ENCODE results near the gene UBL4A. TPM values are rescaled to one million over a fixed set of nuclear protein-coding genes. Genes with fewer than 3 reads are reported as not detected.

The UBL4A gene
- total RNA-seq: 10 to 100 TPM; 54.6 to 61.0 TPM

DNA sequence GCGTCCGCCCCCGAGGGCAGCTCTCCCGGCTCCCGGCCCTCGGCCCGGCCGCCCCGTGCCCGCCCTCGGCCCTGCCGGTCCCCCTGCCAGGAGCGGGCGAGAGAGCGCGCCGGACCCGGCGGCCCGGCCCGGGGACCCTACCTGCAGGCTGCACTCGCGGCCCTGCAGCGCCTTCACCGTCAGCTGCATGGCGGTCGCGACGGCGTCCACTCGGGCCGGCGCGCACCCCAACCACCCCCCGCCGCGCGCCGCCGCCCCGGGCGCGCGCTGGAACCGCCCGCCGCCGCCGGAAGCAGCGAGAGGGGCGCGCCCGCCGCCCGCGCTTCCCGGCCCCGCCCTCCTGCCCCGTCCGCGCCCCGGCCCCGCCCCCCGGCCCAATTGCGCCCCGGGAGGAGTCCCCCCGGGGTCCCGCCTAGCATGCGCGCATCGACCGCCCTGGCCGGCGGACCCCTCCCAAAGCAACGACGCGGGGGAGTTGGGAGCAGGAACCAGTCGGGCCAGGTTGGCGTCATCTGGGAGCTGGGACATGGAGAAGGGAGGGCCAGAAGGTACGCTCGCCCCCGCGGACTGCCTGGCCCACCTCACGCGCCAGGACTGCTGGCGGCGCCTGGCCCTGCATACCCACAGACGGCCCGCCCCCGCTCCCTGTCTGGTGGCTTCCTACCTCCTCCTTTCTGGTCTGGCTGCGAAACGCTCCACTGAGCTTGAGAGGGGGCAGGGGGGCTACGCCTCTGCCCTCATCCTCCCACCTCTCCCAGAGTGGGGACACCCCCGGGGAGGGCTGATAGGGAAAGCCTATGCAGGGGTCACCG is at the start of gene UBL4A:
UBL4A (minus strand) TSS at position 220 of the 812 bp plus-strand sequence; CDS start at position 189, 31 bp downstream.
- Histone ChIP-seq H3K4me3 (peak within 1 kb of the TSS; percentile 58 to 68), H3K27ac (peak within 1 kb of the TSS; percentile 82 to 86)
- TF ChIP-seq, protein P1, sequence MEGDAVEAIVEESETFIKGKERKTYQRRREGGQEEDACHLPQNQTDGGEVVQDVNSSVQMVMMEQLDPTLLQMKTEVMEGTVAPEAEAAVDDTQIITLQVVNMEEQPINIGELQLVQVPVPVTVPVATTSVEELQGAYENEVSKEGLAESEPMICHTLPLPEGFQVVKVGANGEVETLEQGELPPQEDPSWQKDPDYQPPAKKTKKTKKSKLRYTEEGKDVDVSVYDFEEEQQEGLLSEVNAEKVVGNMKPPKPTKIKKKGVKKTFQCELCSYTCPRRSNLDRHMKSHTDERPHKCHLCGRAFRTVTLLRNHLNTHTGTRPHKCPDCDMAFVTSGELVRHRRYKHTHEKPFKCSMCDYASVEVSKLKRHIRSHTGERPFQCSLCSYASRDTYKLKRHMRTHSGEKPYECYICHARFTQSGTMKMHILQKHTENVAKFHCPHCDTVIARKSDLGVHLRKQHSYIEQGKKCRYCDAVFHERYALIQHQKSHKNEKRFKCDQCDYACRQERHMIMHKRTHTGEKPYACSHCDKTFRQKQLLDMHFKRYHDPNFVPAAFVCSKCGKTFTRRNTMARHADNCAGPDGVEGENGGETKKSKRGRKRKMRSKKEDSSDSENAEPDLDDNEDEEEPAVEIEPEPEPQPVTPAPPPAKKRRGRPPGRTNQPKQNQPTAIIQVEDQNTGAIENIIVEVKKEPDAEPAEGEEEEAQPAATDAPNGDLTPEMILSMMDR (IDR thresholded peaks at IDR 0.05): no peak

GRCh38 chrX:154535892-154536291 is 49.5 kb upstream of the UBL4A start:
- Histone ChIP-seq H3K27me3 (no peaks in the 10 kb centered on the region), H3K27ac (no peak overlapping the region), H3K36me3 (peaks cover 10% of the 10 kb centered on the region), H3K4me1 (peaks cover 0 to 7% of the 10 kb centered on the region in 2 donors), H3K9me3 (no peaks in the 10 kb centered on the region), H3K4me3 (no peak overlapping the region)
- no peak for DNase-seq (ENCODE audit: low spot score)
- TF ChIP-seq, protein P1 (IDR thresholded peaks at IDR 0.05): no peak

More for the DNA sequence above, at the start of gene UBL4A:
- no peaks in the 10 kb centered on the region for H3K36me3 ChIP-seq
- peaks cover 0 to 19% of the 10 kb centered on the region in 2 donors for H3K4me1 ChIP-seq
- H3K9me3 ChIP-seq: no peaks in the 10 kb centered on the region
- H3K27me3 ChIP-seq: no peaks in the 10 kb centered on the region
- DNase-seq (ENCODE audit: low spot score): no peak

DNA sequence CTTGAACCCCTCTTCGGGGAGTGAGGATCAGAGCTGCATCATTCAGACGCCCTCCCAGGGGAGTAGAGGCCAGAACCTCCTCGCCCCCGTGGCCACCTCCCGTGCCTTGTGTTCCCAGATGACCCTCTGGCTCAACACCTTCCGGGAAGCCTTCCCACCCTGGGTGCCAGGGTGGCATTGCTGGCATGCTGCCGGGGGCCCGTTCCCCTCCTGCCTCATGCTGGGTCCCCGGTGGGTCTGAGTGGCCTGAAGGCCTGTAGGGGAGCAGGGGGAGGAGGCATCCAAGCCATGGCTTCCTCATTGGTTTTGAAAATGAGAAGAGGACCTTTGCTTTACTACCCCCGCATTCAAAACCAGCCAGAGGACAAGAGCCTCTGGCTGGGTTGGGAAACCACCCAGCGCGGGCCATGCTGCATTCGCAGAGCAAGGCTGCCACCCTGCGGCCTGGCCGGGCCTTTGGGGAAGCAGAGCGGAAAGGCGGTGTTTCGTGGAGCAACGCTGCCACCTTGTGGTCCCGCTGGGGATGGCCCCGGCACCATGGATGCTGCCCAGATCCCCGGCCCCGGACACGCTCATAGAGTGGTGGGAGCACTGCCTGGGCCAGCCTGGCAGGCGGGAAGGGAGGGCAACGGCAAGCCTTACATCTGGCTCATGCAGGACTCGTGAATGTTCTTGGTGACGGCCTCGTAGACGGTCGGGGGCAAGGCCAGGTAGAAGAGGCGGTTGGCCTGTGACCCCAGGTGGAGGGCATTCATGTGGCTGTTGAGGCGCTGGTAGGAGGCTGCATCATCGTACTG is 48.3 kb upstream of the UBL4A start:
- TF ChIP-seq, protein P1 (IDR thresholded peaks at IDR 0.05): peak; percentile 96 to 100
- Histone ChIP-seq H3K9me3 (no peaks in the 10 kb centered on the region), H3K4me3 (no peak overlapping the region), H3K27me3 (no peaks in the 10 kb centered on the region), H3K4me1 (peaks cover 0 to 6% of the 10 kb centered on the region in 2 donors), H3K36me3 (peaks cover 10% of the 10 kb centered on the region), H3K27ac (peak overlapping the region; percentile 49 to 55)
- DNase-seq (ENCODE audit: low spot score): peak; percentile 90

- Histone ChIP-seq H3K27me3 (no peaks in the 10 kb centered on the region), H3K4me3 (no peak overlapping the region), H3K4me1 (peaks cover 0 to 6% of the 10 kb centered on the region in 2 donors), H3K36me3 (peaks cover 10% of the 10 kb centered on the region), H3K27ac (no peak overlapping the region), H3K9me3 (no peaks in the 10 kb centered on the region)
- TF ChIP-seq, protein P1 (IDR thresholded peaks at IDR 0.05): no peak
- no peak for DNase-seq (ENCODE audit: low spot score)
Measured at GRCh38 chrX:154532690-154533089, 46.3 kb upstream of the UBL4A start.

DNA sequence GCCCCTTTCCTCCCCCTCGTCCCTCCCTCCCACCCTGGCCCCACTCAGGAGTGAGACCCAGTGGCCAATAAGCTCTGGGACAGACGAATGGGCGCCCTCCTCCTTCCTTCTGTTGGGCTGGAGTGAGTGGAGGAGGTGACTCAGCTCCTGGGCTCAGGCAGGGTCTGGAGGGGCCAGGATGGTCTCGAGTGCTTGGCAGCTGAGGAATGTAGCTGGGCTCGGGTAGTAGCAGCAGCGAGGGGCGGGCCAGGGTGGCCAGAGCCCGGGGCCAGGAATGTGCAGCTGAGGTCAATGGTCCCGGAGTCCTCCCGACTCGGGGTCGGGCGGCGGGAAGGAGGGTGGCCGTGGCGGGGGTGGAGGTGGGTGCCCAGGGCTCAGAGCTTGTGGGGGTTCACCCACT is 45.2 kb upstream of the UBL4A start:
- Histone ChIP-seq H3K27me3 (no peaks in the 10 kb centered on the region), H3K9me3 (no peaks in the 10 kb centered on the region), H3K4me3 (no peak overlapping the region), H3K4me1 (peaks cover 0 to 16% of the 10 kb centered on the region in 2 donors), H3K27ac (peak overlapping the region in 1 of 2 donors; percentile 61), H3K36me3 (peaks cover 10% of the 10 kb centered on the region)
- DNase-seq (ENCODE audit: low spot score): no peak
- TF ChIP-seq, protein P1 (IDR thresholded peaks at IDR 0.05): no peak

Measured in right atrium auricular region (tissue), 2 donors.